GM21576 (cell line): Measurements from ENCODE around the gene RFTN1.
A peak's percentile ranks its signal among the peaks of the same experiment; 100 is the strongest.

ENCODE experiments used
- ATAC-seq: cut with Tn5 transposase; IDR thresholded peaks from one replicate; pipeline ENCODE4 v1.9.1; 2021; ENCODE audit warnings: mild to moderate bottlenecking, moderate library complexity; ENCODE audit not compliant: unreplicated experiment

RFTN1 gene

DNA sequence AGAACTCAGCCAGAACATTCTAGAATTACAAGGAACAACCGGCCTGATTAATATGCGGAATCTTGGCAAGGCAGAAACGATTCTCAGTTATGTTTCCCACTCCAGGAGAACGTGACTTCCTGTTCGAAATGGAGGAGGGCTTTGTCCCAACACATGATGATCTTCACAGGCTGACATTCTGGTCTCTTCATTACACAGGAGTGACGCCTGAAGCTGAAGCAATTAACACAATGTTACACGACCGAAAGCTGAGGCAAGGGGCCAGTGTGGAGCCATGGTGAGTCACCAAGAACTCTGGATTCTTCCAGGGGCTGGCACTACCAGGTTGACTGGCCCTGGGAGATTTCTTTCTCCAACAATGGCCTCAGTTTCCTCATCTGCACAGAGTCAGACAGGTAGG is 40.9 kb downstream of the RFTN1 start:
- ATAC-seq = no peak

GRCh38 chr3:16471897-16472296 is 41.6 kb downstream of the RFTN1 start:
- no peak for ATAC-seq

DNA sequence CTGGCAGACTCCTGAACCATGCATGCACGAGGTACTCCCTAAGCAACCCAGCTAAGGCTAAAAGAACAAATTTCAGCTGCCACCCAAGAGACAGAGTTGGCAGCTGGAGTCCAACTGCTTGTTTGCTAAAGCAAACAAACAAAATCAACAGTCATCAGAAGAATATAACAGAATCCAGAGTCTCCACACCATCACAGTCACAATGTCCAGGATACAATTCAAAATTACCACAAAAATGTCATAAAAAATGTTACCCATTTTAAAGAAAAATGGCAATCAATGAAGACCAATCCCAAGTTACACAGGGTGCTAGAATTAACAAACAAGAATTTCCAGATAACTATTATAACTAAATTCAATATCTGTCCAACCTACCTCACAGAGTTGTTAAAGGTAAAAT is 42.9 kb downstream of the RFTN1 start:
- no peak for ATAC-seq

DNA sequence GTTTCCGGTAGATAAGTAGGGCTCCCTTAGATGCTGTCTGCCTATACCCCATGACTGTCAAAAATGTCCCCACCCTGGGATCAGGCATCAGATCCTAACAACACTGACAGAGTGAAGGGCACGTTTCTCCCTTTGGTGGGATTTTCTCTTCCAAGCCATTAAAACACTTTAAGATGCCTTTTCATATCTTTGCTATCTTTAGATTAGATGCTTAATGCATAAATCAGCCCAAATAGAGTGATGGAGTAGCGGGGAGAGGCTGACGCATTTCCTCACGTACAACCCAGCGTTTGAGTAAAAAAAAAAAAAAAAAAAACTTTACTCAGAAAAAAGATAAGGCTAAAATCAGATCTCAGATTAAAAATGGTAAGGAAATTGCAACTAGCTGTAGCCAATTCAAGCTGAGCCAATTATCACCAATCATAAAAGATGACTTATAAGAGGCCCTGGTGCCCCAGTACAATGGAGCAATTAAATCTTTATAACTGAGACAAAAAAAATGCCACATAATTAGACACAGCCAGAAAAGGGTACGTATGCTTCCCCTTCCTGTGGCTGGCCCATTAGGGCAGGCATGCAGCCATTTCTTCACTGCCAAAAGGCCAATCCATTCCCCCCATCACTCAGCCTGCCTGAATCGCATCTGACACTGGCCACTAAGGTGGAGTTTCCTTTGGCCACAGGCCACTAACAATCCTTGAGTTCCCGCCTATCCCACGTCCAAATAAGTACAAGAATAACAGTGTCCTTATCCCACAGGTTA is 45.0 kb downstream of the RFTN1 start:
- ATAC-seq = no peak

GRCh38 chr3:16468002-16468335 is 45.5 kb downstream of the RFTN1 start:
- no peak for ATAC-seq

DNA sequence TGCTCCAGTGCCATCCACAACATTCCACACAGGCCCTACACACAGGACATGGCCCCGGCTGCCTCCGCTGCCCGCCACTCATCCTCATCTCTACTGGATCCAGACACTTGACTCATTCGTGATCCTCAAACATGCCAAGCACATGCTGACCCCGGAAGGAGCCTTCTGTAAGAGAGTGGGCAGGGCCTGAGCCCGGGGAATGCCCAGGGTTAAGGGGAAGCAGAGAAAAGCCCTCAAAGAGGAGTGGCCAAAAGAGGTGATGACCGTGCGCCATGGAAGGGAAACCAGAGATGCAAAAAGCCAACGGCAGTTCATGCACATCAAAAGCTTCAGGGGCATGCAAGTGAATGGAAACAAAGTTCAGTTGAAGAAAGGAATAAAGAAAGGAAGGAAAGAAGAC is 46.1 kb downstream of the RFTN1 start:
- ATAC-seq = peak; percentile 79

DNA sequence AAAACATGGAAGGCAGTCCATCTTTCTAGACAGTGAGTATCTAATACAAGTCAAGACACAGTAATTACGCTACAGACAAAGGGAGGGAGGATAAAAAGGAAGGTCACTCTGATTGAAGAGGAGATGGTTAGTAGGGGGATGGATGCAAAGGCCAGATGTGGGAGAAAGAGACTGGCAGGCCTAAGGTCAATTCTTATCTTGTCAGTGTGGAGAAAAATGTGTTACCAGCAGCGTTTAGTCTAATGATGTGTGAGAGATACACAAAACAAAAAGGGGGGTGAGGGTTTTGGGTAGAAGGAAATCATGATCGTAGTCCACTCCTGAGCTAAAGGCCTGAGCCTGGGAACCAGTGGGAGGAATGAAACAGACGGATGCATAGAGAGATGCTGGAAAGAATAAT is 46.7 kb downstream of the RFTN1 start:
- ATAC-seq = no peak

- ATAC-seq = no peak
Observed at GRCh38 chr3:16464511-16465148, 48.9 kb downstream of the RFTN1 start.

GRCh38 chr3:16463914-16464313 is 49.6 kb downstream of the RFTN1 start:
- ATAC-seq = no peak

DNA sequence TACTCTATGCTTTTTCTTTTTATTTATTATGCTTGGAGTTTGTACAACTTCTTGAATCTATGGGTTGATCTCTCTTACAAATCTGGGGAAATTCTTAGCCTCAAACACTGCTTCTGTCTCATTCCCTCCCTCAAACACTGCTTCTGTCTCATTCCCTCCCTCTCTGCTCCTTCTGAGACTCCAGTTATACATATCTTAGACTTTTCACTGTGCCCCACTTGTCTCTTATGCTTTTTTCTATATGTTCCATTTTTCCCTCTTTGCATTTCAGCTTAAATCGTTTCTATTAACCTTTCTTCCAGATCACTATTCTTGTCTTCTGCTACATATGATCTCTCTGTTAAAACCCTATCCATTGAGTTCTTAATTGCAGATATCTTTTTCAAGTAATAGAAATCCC is 50.4 kb downstream of the RFTN1 start:
- no peak for ATAC-seq

GRCh38 chr3:16462679-16463078 is 50.8 kb downstream of the RFTN1 start:
- no peak for ATAC-seq

- ATAC-seq = no peak
Observed at GRCh38 chr3:16461463-16462245, 51.8 kb downstream of the RFTN1 start.

DNA sequence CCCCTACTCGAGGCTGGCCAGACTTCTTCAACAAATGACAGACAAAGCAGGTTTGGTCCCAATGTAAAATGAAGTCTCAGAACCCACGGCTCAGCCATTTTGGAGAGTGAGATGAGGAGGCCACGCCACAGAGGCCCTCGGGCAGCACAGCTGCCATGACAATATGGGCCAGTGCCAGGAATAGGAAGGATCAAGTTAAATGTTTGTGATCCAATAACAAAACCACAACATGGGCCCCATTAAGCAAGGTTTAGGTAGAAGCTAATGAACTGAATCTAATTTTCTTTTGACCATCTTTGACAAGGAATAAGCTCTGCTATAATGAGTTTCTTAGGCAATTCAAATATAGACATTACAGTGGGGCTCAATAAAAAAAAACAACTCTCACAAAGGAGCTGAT is 52.6 kb downstream of the RFTN1 start:
- ATAC-seq = no peak

DNA sequence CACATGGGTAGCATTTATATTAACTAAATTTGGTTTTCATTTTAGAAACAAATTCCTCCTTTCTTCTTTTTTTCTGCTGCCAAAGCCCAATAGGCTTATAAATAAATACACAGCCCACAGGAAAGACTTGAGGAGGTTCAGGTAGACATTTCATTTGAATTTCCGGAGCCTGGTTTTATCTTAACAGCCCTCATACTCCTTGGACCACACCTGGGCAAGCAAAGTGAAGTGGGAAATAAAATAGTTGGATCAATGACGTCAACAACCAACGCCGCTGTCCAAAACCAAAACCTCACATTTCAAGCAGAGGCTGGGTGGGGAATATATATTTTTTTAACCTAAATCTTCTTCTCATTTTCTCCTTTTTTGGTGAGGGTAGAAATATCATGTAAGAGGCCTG is 53.2 kb downstream of the RFTN1 start:
- ATAC-seq = no peak

- no peak for ATAC-seq
Observed at GRCh38 chr3:16456784-16457415, 56.6 kb downstream of the RFTN1 start.

DNA sequence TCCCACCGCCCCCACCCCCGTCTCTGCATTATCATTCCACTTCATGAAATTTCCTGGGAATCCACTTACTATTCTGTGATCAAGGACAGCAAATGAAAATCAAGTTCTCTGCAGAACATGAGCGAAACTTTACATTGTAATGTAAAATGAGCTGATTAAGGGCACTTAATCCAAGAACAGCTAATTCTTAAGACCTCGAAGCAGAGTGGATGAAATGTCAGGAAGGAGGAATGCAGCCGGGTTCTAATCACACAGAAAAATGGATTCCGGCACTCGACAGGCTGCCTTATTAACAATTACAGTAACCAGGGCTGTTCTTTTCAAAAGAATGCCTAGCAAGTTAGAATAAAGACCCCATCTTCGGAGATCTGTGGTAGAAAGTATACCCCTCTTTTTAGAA is 57.5 kb downstream of the RFTN1 start:
- no peak for ATAC-seq

DNA sequence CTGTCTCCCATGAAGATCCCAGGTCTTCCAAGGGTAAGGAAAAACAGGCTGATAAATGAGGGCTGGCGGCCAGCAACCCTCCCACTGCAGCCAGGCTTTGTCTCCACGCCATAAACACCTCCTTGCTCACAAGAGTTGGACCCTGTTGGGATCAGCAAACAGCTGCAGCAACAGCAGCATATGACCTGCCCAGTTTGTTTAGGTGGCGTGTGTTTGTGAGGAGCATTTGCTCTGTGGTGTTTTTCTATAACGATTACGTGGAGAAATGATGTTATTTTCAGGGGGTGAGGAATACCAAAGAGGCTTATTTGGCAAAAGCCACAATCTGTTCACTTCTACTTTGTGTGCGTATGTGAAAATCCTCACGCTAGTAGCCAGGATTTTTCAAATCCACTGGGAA is 58.5 kb downstream of the RFTN1 start:
- ATAC-seq = no peak

DNA sequence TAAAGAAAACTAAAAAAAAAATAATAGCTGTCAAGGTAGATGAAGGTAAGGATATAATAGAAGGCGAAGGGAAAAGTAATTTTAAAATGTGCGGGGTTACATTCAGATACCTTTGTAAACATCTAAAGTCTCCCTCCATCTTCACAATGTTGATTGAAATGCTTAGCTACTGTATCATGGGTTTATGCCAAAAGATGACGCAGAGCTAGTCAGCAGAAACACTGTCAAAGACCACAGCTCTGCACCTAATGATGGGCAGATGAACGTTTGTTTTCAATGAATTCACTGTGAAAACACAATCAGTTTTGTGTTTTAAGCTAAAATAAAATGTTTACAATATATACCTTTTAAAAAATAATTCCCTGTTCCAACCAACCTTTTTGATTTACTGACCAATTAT is 61.2 kb downstream of the RFTN1 start:
- ATAC-seq = no peak

DNA sequence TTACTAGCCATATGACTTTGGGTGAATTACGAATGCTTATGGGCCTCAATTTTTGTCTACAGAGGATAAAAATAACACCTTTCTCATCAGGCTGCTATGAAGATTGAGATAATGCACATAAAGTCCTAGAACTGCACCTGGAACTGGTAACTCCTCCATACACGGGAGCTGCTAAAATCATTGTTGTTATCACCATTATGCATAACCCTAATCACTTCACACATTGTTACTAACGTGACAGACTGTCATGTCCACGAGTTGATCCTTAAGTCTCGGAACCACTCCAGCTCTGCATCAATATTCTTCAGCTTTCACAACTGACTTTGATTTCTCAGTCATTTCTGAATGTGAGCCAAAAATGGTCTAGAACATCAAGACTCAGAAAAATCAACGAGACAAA is 64.1 kb downstream of the RFTN1 start:
- no peak for ATAC-seq

DNA sequence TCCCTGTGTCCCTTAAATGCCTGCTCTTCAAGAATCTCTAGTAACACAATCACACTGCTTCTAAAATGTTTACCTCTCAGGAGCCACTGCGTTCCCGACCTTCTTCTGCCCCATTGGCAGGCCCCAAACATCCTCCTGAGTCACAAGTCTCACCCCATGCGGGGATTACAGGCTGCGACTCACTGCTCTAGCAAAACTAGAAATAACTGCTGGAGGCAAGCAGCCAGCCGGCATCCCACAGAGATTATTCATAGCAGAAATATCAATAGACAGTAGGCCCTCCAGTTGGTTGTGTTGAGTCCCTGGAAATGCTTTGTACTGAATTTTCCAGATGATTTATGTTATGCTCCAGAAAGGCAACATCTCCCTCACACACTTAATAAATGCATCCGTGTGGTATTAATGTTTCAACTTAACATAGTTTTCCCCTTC is 64.8 kb downstream of the RFTN1 start:
- no peak for ATAC-seq

DNA sequence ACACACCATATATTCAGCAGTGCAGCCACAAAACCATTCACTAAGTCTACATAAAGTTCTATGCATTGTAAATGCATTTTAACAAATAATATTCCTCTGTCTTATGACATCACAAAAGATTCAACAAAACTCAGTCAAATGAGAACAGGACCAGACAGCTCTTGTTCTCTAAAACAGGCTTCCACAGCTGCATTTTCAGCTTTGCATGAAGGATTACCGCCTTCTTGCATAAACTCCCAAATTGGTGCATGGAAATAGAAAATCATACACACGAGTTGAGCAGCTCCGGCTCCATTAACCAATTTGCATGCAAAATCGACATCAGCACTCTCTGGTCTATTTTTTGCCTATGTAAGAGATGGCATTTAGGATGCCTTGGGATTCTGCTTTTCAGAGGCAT is 66.4 kb downstream of the RFTN1 start:
- no peak for ATAC-seq

- ATAC-seq = no peak
Observed at GRCh38 chr3:16444344-16444743, 69.2 kb downstream of the RFTN1 start.
